PC-3 (cell line): Measurements from ENCODE around the gene PRKCSH. TPM values are rescaled to one million over a fixed set of nuclear protein-coding genes. Genes with fewer than 3 reads are reported as not detected.

ENCODE experiments used
- ATAC-seq: fragments of 200-7000 bp; cut with Tn5 transposase; 2 replicates; pipeline ENCODE4 v1.9.1; 2020; ENCODE audit warnings: mild to moderate bottlenecking, moderate library complexity
- BruUV-seq: library from RNA; stranded (reverse); fragments of 400-500 nt; replicated peaks from 2 replicates; lab custom pipeline; 2021; lab: Mats Ljungman, UMichigan
- CTCF ChIA-PET: fragments of 300-600 bp; sonication (Branson Sonifier 250); formaldehyde crosslinking; loops from one replicate; lab custom pipeline; 2022; ENCODE audit warnings: antibody characterized with exemption; lab: Charles Lee
- POLR2A ChIA-PET: fragments of 300-600 bp; sonication (Branson Sonifier 250); formaldehyde crosslinking; loops from one replicate; lab custom pipeline; 2022; ENCODE audit warnings: antibody characterized with exemption; ENCODE audit not compliant: unreplicated experiment; lab: Charles Lee
- DNase-seq: peaks from one replicate; pipeline ENCODE4 v3.0.0-alpha.2; 2015
- H2AFZ ChIP-seq: fragments of 300-600 bp; sonication (generic); 2 replicates; pipeline ENCODE4 v1.6.0; 2016; ENCODE audit warnings: antibody characterized with exemption, low read length
- H3F3A ChIP-seq: fragments of 300-600 bp; sonication (generic); one replicate; pipeline ENCODE4 v1.6.0; 2017; ENCODE audit warnings: antibody characterized with exemption, low read length, control low read depth, mild to moderate bottlenecking; ENCODE audit not compliant: unreplicated experiment
- H3K27ac ChIP-seq: fragments of 300-600 bp; sonication (generic); 2 replicates; pipeline ENCODE4 v1.5.1; 2016; ENCODE audit warnings: mild to moderate bottlenecking, low read length
- H3K27me3 ChIP-seq: fragments of 300-600 bp; sonication (generic); 2 replicates; pipeline ENCODE4 v1.6.1; 2016; ENCODE audit warnings: low read length, mixed read lengths
- H3K36me3 ChIP-seq: fragments of 300-600 bp; sonication (generic); 2 replicates; pipeline ENCODE4 v1.6.1; 2016; ENCODE audit warnings: low read depth, mixed run types, low read length, mixed read lengths
- H3K4me1 ChIP-seq: fragments of 300-600 bp; sonication (generic); 2 replicates; pipeline ENCODE4 v1.5.1; 2016; ENCODE audit warnings: low read length; ENCODE audit not compliant: insufficient read depth
- H3K4me2 ChIP-seq: fragments of 300-600 bp; sonication (generic); 2 replicates; pipeline ENCODE4 v1.6.0; 2016; ENCODE audit warnings: low read length
- H3K4me3 ChIP-seq: fragments of 300-600 bp; sonication (generic); 2 replicates; pipeline ENCODE4 v1.5.1; 2016; ENCODE audit warnings: mild to moderate bottlenecking, low read length, mixed read lengths
- H3K79me2 ChIP-seq: fragments of 300-600 bp; sonication (generic); 2 replicates; pipeline ENCODE4 v1.6.1; 2017; ENCODE audit warnings: low read length, mixed read lengths
- H3K9ac ChIP-seq: fragments of 300-600 bp; sonication (generic); 2 replicates; pipeline ENCODE4 v1.6.0; 2016; ENCODE audit warnings: mild to moderate bottlenecking, low read length
- H3K9me2 ChIP-seq: fragments of 300-600 bp; sonication (generic); replicated peaks from 2 replicates; pipeline ENCODE4 v1.6.1; 2016; ENCODE audit warnings: mixed run types, low read length, mixed read lengths
- H3K9me3 ChIP-seq: fragments of 300-600 bp; sonication (generic); 2 replicates; pipeline ENCODE4 v1.6.1; 2016; ENCODE audit warnings: low read length, mixed read lengths
- H4K20me1 ChIP-seq: fragments of 300-600 bp; sonication (generic); 2 replicates; pipeline ENCODE4 v1.6.1; 2016; ENCODE audit warnings: low read length, mixed read lengths
- EZH2 ChIP-seq: fragments of 300-600 bp; sonication (generic); IDR thresholded peaks from one replicate; pipeline ENCODE4 v1.6.1; 2017; ENCODE audit warnings: antibody characterized with exemption, mild to moderate bottlenecking, low read length; ENCODE audit not compliant: unreplicated experiment
- EZH2phosphoT487 ChIP-seq: fragments of 300-600 bp; sonication (generic); IDR thresholded peaks from 2 replicates; pipeline ENCODE4 v1.6.1; 2018; ENCODE audit warnings: mild to moderate bottlenecking, antibody characterized with exemption, low read length, borderline replicate concordance
- intact Hi-C: fragments of 100-400 bp; cut with micrococcal nuclease; formaldehyde crosslinking; loops from 2 replicates; pipeline ENCODE4 v1.9.0; 2023
- total RNA-seq: library from RNA; depleted of rRNA; stranded (reverse); fragments of >200 nt; gene quantifications from 2 replicates; pipeline ENCODE4 v1.2.3, GENCODE V29; 2014
- TF ChIP-seq, protein P1 (sequence below): fragments of 300-600 bp; sonication (generic); conservative IDR thresholded peaks from 2 replicates; pipeline ENCODE4 v1.5.1; 2017; ENCODE audit warnings: antibody characterized with exemption, low read depth, mild to moderate bottlenecking, low read length

The PRKCSH gene
- total RNA-seq, 1 experiment from 2014 or later, result 222 TPM

DNA sequence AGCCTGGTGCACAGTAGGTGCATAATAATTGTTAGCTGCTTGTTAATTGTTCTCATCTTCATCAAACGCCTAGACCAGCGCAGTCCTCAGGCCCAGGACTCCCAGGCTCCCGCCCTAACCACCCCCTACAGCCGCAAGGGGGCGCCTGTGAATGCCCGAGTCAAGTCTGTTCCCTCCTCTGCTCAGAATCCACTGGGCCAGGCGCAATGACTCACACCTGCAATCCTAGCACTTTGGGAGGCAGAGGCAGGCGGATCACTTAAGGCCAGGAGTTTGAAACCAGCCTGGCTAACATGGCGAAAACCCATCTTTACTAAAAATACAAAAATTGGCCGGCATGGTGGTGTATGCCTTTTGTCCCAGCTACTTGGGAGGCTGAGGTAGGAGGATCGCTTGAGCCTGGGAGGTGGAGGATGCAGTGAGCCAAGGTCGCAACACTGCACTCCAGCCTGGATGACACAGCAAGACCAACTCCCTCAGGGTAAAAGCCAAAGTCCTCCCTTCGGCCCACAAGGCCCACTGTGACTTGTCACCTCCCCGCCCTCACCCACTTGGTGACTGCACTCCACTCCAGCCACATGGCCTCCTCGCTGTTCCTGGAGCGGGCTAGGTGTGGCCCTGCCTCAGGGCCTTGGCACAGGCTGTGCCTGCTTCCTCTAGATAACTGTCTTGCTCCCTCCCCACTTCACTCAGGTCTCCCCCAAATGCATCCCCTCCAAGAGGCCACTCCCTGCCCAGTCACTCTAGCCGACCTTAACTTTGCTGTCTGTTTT is 61.1 kb downstream of the PRKCSH start:
- Histone ChIP-seq H3K27ac (no peak overlapping the region), H3K4me3 (no peak overlapping the region), H3K79me2 (no peaks in the 10 kb centered on the region), H3K4me1 (no peaks in the 10 kb centered on the region), H3F3A (no peaks in the 10 kb centered on the region), H3K4me2 (no peak overlapping the region), H3K36me3 (no peaks in the 10 kb centered on the region), H3K9me3 (no peaks in the 10 kb centered on the region), H3K9ac (no peak overlapping the region), H2AFZ (no peak overlapping the region), H3K9me2 (no peaks in the 10 kb centered on the region), H4K20me1 (no peaks in the 10 kb centered on the region), H3K27me3 (no peaks in the 10 kb centered on the region)
- intact Hi-C loops, result loop anchor here (5.0 kb wide), 1 partner anchor 91 kb away; no protein-coding TSS in a partner anchor
- TF ChIP-seq EZH2 (no peak), EZH2phosphoT487 (no peak)
- TF ChIP-seq, protein P1, sequence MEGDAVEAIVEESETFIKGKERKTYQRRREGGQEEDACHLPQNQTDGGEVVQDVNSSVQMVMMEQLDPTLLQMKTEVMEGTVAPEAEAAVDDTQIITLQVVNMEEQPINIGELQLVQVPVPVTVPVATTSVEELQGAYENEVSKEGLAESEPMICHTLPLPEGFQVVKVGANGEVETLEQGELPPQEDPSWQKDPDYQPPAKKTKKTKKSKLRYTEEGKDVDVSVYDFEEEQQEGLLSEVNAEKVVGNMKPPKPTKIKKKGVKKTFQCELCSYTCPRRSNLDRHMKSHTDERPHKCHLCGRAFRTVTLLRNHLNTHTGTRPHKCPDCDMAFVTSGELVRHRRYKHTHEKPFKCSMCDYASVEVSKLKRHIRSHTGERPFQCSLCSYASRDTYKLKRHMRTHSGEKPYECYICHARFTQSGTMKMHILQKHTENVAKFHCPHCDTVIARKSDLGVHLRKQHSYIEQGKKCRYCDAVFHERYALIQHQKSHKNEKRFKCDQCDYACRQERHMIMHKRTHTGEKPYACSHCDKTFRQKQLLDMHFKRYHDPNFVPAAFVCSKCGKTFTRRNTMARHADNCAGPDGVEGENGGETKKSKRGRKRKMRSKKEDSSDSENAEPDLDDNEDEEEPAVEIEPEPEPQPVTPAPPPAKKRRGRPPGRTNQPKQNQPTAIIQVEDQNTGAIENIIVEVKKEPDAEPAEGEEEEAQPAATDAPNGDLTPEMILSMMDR, result peak; percentile 92
- BruUV-seq, result no TSS peak
- ATAC-seq (peak; percentile 99), DNase-seq (peak; percentile 84)
- CTCF ChIA-PET, result interaction anchor here (0.5 kb wide), 1 partner anchor 41 kb away, joined by 3 read pairs; no protein-coding TSS in a partner anchor
- POLR2A ChIA-PET, result no interaction called here

DNA sequence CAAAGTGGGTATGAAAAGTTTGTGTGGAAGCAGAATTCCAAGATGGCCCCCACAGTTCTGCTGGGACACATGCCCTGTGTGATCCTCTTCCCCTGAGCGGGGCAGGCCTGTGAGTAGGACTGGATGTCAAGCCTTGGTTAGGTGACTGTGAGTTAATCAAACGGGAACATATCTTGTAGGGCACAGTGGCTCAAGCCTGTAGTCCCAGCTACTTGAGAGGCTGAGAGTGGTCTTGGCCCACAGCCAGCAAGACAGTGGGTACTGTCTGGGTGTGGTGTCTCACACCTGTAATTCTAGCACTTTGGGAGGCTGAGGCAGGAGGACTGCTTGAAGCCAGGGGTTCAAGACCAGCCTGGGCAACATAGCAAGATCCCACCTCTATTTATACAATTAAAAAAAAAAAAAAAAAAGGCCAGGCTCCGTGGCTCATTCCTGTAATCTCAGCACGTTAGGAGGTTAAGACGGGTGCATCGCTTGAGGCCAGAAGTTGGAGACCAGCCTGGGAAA is 63.8 kb downstream of the PRKCSH start:
- H3K79me2 ChIP-seq, result no peaks in the 10 kb centered on the region; the same call in 1 of the 2 replicates
- H3K9ac ChIP-seq, result no peak overlapping the region
- no peaks in the 10 kb centered on the region for H3F3A ChIP-seq
- ATAC-seq, result no peak
- H4K20me1 ChIP-seq, result no peaks in the 10 kb centered on the region
- H3K4me1 ChIP-seq, result peaks cover under 1% of the 10 kb centered on the region
- no peaks in the 10 kb centered on the region for H3K36me3 ChIP-seq
- BruUV-seq, result no TSS peak
- no peak for DNase-seq
- H3K4me3 ChIP-seq, result no peak overlapping the region
- H3K9me3 ChIP-seq, result no peaks in the 10 kb centered on the region
- ChIA-PET POLR2A (no interaction called here), CTCF (no interaction called here)
- TF ChIP-seq EZH2phosphoT487, result no peak
- TF ChIP-seq, protein P1, result no peak
- no peak for TF ChIP-seq EZH2
- H3K27me3 ChIP-seq, result no peaks in the 10 kb centered on the region
- H3K9me2 ChIP-seq, result no peaks in the 10 kb centered on the region
- no peak overlapping the region for H3K27ac ChIP-seq
- no peak overlapping the region for H2AFZ ChIP-seq
- H3K4me2 ChIP-seq, result no peak overlapping the region
- intact Hi-C loops, result loop anchor here (5.0 kb wide), 1 partner anchor 88 kb away; no protein-coding TSS in a partner anchor
